GM10266 (cell line): Measurements from ENCODE around the gene PLCG2.

Experiments
- DNase-seq: peaks from one replicate; pipeline ENCODE4 v3.0.0; 2012; ENCODE audit errors: extremely low spot score
- CTCF ChIP-seq: IDR thresholded peaks from 2 replicates; pipeline ENCODE4 v1.5.1; 2012; ENCODE audit warnings: mild to moderate bottlenecking, low read depth; ENCODE audit not compliant: control insufficient read depth, insufficient read depth; ENCODE audit errors: missing control alignments

Gene PLCG2

GRCh38 chr16:81860287-81861266 lies 81.5 kb downstream of the PLCG2 start:
- DNase-seq = no peak
- no peak for TF ChIP-seq CTCF

DNA sequence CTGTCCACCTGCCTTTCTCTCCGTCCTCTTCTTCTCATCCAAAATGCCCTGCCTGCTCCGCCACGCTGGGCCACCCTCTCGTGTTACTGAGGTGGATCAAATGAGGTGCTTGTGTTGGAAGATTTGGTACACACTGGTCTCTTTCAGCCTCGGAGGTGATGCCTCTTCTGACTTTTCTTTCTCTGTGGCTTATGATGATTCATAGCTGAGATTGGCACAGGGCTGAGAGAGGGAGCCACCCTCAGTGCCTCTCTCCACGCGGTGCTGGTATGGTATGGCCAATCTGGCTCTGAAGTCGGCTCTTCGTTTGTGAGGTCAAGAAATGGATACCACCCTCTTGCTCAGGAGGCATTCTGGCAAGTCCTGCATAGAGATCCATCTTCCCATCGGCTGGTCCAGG lies 82.4 kb downstream of the PLCG2 start:
- TF ChIP-seq CTCF = no peak
- DNase-seq = no peak

- DNase-seq = no peak
- TF ChIP-seq CTCF = no peak
These were observed 82.8 kb downstream of the PLCG2 start for GRCh38 chr16:81861915-81862314.

- TF ChIP-seq CTCF = no peak
- DNase-seq = peak; percentile 67
These were observed 84.7 kb downstream of the PLCG2 start for GRCh38 chr16:81863630-81864352.

DNA sequence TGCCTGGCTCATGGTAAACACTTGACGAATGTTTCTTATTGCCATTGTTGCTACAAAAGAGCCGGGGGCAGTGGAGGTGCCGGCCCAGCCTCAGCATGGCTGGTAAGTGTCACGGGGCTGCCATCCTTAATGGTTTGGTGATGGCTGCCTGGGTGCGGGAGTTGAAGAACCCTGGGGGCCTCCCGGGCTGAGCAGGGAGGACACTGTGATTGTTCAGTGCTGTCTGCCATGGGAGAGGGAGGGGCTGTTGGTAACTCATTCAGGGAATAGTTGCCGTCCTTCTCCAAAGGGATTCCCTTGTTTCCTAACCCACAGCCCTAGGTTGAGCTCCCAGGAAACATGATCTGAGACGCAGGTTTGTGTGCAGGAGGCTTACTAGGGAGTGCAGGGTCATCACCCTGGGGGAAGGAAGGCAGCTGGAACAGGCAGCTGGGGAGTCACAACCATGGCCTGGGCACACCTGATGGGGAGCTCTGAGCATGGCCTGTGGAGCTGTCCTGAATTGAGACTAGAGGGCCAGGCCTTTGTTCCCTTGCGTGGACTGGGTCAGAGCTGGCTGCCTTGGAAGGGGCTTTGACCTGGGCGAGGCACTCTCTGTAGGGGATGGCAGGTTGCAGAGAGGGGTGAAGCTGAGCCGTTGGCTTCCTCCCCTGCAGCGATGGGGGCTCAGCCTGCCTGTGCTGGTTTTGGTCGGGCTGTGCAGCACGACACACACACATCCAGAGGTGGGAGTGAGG lies 85.7 kb downstream of the PLCG2 start:
- DNase-seq = no peak
- no peak for TF ChIP-seq CTCF

- DNase-seq = peak; percentile 29
These were observed 87.8 kb downstream of the PLCG2 start for GRCh38 chr16:81866820-81867440.

More at GRCh38 chr16:81866820-81867440, 87.8 kb downstream of the PLCG2 start:
- TF ChIP-seq CTCF = no peak
